ENCODE data around the gene SEMA4B. TPM values are rescaled to one million over a fixed set of nuclear protein-coding genes. Genes with fewer than 3 reads are reported as not detected.

Gene SEMA4B
- total and polyA plus RNA-seq, 9 of the 15 experiments (the other 6 are each of a cell fraction or from before 2014, with no cell fraction given) = 1.3 to 33.6 (median 11.0) TPM

DNA sequence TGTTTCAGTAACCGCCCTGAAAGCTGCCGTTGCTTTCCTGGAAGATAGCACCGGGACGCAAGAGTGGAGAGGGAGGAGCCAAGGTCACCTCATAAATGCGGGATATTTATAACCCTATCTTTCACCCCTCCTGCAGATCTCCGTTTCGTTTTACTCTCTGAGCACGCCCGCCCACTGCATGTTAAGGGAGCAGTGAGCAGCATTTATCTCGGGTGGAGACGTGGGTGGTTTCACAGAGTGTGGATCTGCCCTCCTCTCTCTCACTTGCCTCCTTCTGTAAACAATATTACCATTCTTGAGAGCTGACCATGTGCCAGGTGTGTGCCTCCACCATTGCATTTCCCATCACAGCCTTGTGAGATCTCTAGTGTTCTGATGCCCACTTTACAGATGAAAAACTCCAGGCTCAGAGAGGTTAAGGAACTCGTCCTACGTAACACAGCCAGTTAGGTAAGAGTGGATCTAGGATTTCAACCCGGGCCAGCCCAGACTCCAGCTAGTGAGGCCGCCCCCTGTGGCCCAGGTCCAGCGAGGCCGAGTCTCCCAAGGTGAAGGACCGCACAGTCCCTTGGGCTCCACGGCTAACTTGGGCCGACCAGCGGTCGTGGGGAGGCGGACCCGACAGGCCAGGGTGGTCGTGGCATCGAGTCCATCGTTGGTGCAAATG is 16.9 kb upstream of the SEMA4B start (continued):
- TF ChIP-seq CTCF (IDR thresholded peaks at IDR 0.05 in 2 of 3, conservative IDR thresholded peaks at IDR 0.05 in 1 of 3; ENCODE audit: insufficient read depth in 2 of 3, low read depth in 1 of 3, low read length in 3 of 3) (peak; percentile 11 to 34 (median 21); a peak in 1 of 6 replicates), NUFIP1 (IDR thresholded peaks at IDR 0.05; ENCODE audit: partially characterized antibody) (no peak), SPI1 (IDR thresholded peaks at IDR 0.05; ENCODE audit: borderline replicate concordance, low read depth, low read length) (no peak), STAT5B (CRISPR knock-in tag; IDR thresholded peaks at IDR 0.05) (no peak), FOXO4 (CRISPR knock-in tag; IDR thresholded peaks at IDR 0.05) (no peak), ZNF561 (CRISPR knock-in tag; conservative IDR thresholded peaks at IDR 0.05) (no peak), BCL6 (CRISPR knock-in tag; IDR thresholded peaks at IDR 0.05) (no peak), BRD4 (IDR thresholded peaks at IDR 0.05) (peak; percentile 78; the same call in 1 of the 2 replicates), ZKSCAN1 (IDR thresholded peaks at IDR 0.05; ENCODE audit: low read depth, low read length) (no peak), ZC3H11A (IDR thresholded peaks at IDR 0.05; ENCODE audit: low read depth, low read length) (no peak; the same call in 1 of the 2 replicates), SP1 (CRISPR knock-in tag; IDR thresholded peaks at IDR 0.05) (peak; percentile 79), MED1 (CRISPR knock-in tag; IDR thresholded peaks at IDR 0.05; ENCODE audit: borderline replicate concordance) (no peak), XRCC3 (IDR thresholded peaks at IDR 0.05) (no peak), FOXA3 (CRISPR knock-in tag; conservative IDR thresholded peaks at IDR 0.05 in 1 of 2, IDR thresholded peaks at IDR 0.05 in 1 of 2) (no peak), RUNX1 (IDR thresholded peaks at IDR 0.05; ENCODE audit: low read depth) (no peak), ILK (tag; IDR thresholded peaks at IDR 0.05; ENCODE audit: borderline replicate concordance, low read depth) (no peak), HNRNPUL1 (IDR thresholded peaks at IDR 0.05; ENCODE audit: low read length) (no peak), THRB (CRISPR knock-in tag; conservative IDR thresholded peaks at IDR 0.05) (no peak), ZBTB1 (CRISPR knock-in tag; IDR thresholded peaks at IDR 0.05; ENCODE audit: borderline replicate concordance, low read depth) (no peak), ELF2 (CRISPR knock-in tag; IDR thresholded peaks at IDR 0.05) (no peak), FOXP1 (CRISPR knock-in tag; IDR thresholded peaks at IDR 0.05) (no peak; the same call in 1 of the 2 replicates), ATF7 (IDR thresholded peaks at IDR 0.05) (peak; percentile 77; the same call in 1 of the 2 replicates)
- TF ChIP-seq, protein P1, sequence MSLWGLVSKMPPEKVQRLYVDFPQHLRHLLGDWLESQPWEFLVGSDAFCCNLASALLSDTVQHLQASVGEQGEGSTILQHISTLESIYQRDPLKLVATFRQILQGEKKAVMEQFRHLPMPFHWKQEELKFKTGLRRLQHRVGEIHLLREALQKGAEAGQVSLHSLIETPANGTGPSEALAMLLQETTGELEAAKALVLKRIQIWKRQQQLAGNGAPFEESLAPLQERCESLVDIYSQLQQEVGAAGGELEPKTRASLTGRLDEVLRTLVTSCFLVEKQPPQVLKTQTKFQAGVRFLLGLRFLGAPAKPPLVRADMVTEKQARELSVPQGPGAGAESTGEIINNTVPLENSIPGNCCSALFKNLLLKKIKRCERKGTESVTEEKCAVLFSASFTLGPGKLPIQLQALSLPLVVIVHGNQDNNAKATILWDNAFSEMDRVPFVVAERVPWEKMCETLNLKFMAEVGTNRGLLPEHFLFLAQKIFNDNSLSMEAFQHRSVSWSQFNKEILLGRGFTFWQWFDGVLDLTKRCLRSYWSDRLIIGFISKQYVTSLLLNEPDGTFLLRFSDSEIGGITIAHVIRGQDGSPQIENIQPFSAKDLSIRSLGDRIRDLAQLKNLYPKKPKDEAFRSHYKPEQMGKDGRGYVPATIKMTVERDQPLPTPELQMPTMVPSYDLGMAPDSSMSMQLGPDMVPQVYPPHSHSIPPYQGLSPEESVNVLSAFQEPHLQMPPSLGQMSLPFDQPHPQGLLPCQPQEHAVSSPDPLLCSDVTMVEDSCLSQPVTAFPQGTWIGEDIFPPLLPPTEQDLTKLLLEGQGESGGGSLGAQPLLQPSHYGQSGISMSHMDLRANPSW (CRISPR knock-in tag; IDR thresholded peaks at IDR 0.05) = 0 out of 2 replicates have a peak, but pooled peaks have one; percentile 37
